ENCODE results near the gene LTBP4. TPM values are rescaled to one million over a fixed set of nuclear protein-coding genes. Genes with fewer than 3 reads are reported as not detected.

Gene LTBP4
- total and polyA plus RNA-seq, 2 of the 13 experiments (the other 11 are each of a cell fraction or from before 2014, with no cell fraction given): 0.86 to 2.3 TPM

- TF ChIP-seq SYNCRIP (IDR thresholded peaks at IDR 0.05; ENCODE audit: insufficient read depth, low read depth, low read length): no peak
- peak; percentile 69; the same call in 1 of the 2 replicates for TF ChIP-seq LBX2 (CRISPR knock-in tag; IDR thresholded peaks at IDR 0.05; ENCODE audit: borderline replicate concordance)
- peak; percentile 75; the same call in 1 of the 2 replicates for TF ChIP-seq ZSCAN12 (CRISPR knock-in tag; IDR thresholded peaks at IDR 0.05)
- no peak for TF ChIP-seq ARID2 (CRISPR knock-in tag; IDR thresholded peaks at IDR 0.05; ENCODE audit: borderline replicate concordance)
- TF ChIP-seq HNRNPL (IDR thresholded peaks at IDR 0.05; ENCODE audit: low read depth, low read length): no peak
- TF ChIP-seq BCLAF1 (IDR thresholded peaks at IDR 0.05): no peak
- no peak for TF ChIP-seq SRSF1 (optimal IDR thresholded peaks at IDR 0.05; ENCODE audit: low read depth, low read length)
- TF ChIP-seq NR3C1 (CRISPR knock-in tag; IDR thresholded peaks at IDR 0.05): no peak
- peak; percentile 61; the same call in 1 of the 2 replicates for TF ChIP-seq EEA1 (CRISPR knock-in tag; IDR thresholded peaks at IDR 0.05; ENCODE audit: borderline replicate concordance)
- no peak for TF ChIP-seq ZBTB7A (CRISPR knock-in tag; IDR thresholded peaks at IDR 0.05)
- peak; percentile 65; the same call in 1 of the 2 replicates for TF ChIP-seq ZFP82 (CRISPR knock-in tag; IDR thresholded peaks at IDR 0.05; ENCODE audit: borderline replicate concordance)
- no peak for TF ChIP-seq ZNF660 (CRISPR knock-in tag; IDR thresholded peaks at IDR 0.05; ENCODE audit: borderline replicate concordance, low read depth)
- peak; percentile 84 for TF ChIP-seq TFE3 (CRISPR knock-in tag; IDR thresholded peaks at IDR 0.05)
- TF ChIP-seq HOXA7 (CRISPR knock-in tag; IDR thresholded peaks at IDR 0.05): no peak
- TF ChIP-seq SSRP1 (CRISPR knock-in tag; IDR thresholded peaks at IDR 0.05): no peak
- no peak for TF ChIP-seq ZNF781 (CRISPR knock-in tag; IDR thresholded peaks at IDR 0.05; ENCODE audit: borderline replicate concordance, not compliant biosample characterization)
- TF ChIP-seq ZNF256 (CRISPR knock-in tag; conservative IDR thresholded peaks at IDR 0.05): no peak
- peak; percentile 48; the same call in 1 of the 2 replicates for TF ChIP-seq KLF9 (CRISPR knock-in tag; IDR thresholded peaks at IDR 0.05; ENCODE audit: low read depth)
- TF ChIP-seq ZNF260 (CRISPR knock-in tag; IDR thresholded peaks at IDR 0.05; ENCODE audit: borderline replicate concordance, low read depth): no peak
- TF ChIP-seq ETS1 (CRISPR knock-in tag; IDR thresholded peaks at IDR 0.05): no peak
- no peak for TF ChIP-seq RORA (CRISPR knock-in tag; IDR thresholded peaks at IDR 0.05)
- TF ChIP-seq FLYWCH1 (CRISPR knock-in tag; IDR thresholded peaks at IDR 0.05): no peak
- no peak for TF ChIP-seq POLR2A (IDR thresholded peaks at IDR 0.05; ENCODE audit: insufficient read depth in 1 of 2, low read depth in 2 of 2, low read length in 2 of 2)
- no peak for TF ChIP-seq SUZ12 (IDR thresholded peaks at IDR 0.05; ENCODE audit: low read depth, low read length)
- no peak for TF ChIP-seq KLF13 (CRISPR knock-in tag; IDR thresholded peaks at IDR 0.05)
Observed at GRCh38 chr19:40662925-40663694, 61.9 kb downstream of the LTBP4 start (continued).

Data from HepG2 (cell line).